Measurements from ENCODE around the gene NHLRC2. TPM values are rescaled to one million over a fixed set of nuclear protein-coding genes. Genes with fewer than 3 reads are reported as not detected.
A peak's percentile ranks its signal among the peaks of the same experiment; 100 is the strongest.

Gene NHLRC2
- total RNA-seq, 1 donor from 2014 or later, result 39.9 TPM

DNA sequence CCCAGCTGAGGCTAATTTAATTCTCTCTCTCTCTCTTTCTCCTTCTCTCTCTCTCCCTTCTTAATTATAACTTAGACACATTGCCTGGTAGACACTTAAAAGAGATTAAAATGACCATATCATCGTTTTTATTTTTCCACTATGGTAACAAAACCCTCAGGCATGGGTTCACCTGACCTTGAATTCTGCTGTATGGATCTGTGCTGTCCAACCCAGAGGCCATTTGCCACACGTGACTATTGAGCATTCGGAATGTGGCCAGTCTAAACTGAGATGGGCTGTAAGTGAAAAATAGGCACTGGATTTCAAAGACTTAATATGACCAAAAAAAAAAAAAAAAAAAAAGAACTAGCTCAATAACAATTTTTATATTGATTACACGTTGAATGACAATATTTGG lies 93.6 kb downstream of the NHLRC2 start:
- no peak overlapping the region for H3K4me3 Mint-ChIP-seq
- no peaks in the 10 kb centered on the region for H3K36me3 Mint-ChIP-seq
- H3K27me3 Mint-ChIP-seq (ENCODE audit: low read depth), result no peaks in the 10 kb centered on the region
- peaks cover 22% of the 10 kb centered on the region for H3K4me1 Mint-ChIP-seq
- DNase-seq (ENCODE audit: low spot score in 2 of 2, unreplicated experiment in 2 of 2), result no peak
- TF ChIP-seq, protein P1, sequence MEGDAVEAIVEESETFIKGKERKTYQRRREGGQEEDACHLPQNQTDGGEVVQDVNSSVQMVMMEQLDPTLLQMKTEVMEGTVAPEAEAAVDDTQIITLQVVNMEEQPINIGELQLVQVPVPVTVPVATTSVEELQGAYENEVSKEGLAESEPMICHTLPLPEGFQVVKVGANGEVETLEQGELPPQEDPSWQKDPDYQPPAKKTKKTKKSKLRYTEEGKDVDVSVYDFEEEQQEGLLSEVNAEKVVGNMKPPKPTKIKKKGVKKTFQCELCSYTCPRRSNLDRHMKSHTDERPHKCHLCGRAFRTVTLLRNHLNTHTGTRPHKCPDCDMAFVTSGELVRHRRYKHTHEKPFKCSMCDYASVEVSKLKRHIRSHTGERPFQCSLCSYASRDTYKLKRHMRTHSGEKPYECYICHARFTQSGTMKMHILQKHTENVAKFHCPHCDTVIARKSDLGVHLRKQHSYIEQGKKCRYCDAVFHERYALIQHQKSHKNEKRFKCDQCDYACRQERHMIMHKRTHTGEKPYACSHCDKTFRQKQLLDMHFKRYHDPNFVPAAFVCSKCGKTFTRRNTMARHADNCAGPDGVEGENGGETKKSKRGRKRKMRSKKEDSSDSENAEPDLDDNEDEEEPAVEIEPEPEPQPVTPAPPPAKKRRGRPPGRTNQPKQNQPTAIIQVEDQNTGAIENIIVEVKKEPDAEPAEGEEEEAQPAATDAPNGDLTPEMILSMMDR (IDR thresholded peaks at IDR 0.05; ENCODE audit: unreplicated experiment), result no peak
- no peaks in the 10 kb centered on the region for H3K9me3 Mint-ChIP-seq
- H3K27ac Mint-ChIP-seq, result peak overlapping the region; percentile 55

DNA sequence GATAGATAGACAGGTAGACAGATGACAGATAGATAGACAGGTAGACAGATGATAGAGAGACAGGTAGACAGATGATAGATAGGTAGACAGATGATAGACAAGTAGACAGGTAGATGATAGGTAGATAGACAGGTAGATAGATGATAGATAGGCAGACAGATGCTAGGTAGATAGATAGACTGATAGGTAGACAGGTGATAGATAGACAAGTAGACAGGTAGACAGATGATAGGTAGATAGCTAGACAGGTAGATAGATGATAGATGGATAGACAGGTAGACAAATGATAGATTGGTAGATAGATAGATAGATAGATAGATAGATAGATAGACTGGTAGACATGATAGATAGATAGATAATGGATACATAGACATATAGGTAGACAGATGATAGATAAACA lies 95.8 kb downstream of the NHLRC2 start:
- H3K9me3 Mint-ChIP-seq, result peaks cover 4% of the 10 kb centered on the region
- no peaks in the 10 kb centered on the region for H3K27me3 Mint-ChIP-seq (ENCODE audit: low read depth)
- no peak for DNase-seq (ENCODE audit: low spot score in 2 of 2, unreplicated experiment in 2 of 2)

DNA sequence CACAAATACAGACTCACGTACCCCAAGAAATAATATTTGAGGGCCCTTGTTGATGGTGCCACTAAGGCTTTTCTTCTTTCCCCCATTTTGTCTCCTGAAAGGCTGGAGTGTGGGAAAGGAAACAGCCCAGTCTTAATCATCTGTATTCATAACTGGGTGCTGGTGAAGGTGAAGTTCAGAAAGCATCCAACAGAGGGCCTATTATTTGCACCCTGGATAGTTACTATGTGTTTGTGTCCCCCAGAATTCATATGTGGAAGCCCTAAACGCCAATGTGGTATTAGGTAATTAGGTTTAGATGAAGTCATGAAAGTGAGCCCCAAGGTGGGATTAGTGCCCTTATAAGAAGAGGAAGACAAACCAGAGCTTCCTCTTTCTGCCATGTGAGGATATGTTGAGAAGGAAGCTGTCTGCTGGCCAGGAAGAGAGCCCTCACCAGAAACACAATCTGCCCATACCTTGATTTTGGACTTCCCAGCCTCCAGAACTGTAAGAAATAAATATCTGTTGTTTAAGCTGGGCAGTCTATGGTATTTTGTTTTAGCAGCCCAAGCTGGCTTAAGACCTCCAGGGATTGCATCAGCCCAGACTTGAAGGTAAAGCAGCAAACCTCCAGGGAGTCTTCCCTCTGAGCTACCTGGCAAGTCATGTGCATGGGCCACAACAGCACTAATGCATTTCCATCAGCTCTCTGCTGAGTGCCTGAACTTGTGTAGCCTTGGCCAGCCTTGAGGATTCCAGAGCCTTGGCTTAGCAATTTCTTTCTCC lies 99.2 kb downstream of the NHLRC2 start:
- no peak for DNase-seq (ENCODE audit: low spot score in 2 of 2, unreplicated experiment in 2 of 2)
- peaks cover 4% of the 10 kb centered on the region for H3K9me3 Mint-ChIP-seq
- peak overlapping the region; percentile 45 for H3K27ac Mint-ChIP-seq
- TF ChIP-seq, protein P1 (IDR thresholded peaks at IDR 0.05; ENCODE audit: unreplicated experiment), result peak; percentile 32
- no peaks in the 10 kb centered on the region for H3K36me3 Mint-ChIP-seq
- peaks cover 43% of the 10 kb centered on the region for H3K4me1 Mint-ChIP-seq
- no peaks in the 10 kb centered on the region for H3K27me3 Mint-ChIP-seq (ENCODE audit: low read depth)
- no peak overlapping the region for H3K4me3 Mint-ChIP-seq

More for the DNA sequence above, 95.8 kb downstream of the NHLRC2 start:
- Mint-ChIP-seq H3K4me3 (no peak overlapping the region), H3K36me3 (no peaks in the 10 kb centered on the region), H3K27ac (no peak overlapping the region), H3K4me1 (peaks cover 31% of the 10 kb centered on the region)
- TF ChIP-seq, protein P1 (IDR thresholded peaks at IDR 0.05; ENCODE audit: unreplicated experiment), result no peak

DNA sequence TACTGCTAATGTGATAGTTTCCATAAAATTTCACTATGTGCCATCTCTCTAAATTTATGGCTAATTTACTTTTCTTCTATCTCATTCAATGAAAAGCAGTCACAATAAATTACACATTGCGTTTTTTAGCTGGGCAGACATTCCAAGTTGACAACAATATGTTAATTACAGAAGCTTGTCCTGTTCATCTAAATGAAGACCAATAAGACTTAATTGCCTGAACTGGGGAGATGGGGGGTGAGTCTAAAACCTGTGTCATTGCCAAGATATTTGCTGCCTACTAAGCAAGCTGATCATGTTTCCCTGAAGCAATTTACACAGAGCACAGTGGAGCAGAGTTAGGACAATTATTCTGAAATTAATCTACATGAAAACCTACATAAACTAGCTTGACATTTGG lies 99.9 kb downstream of the NHLRC2 start:
- Mint-ChIP-seq H3K27ac (peak overlapping the region; percentile 45), H3K9me3 (peaks cover 4% of the 10 kb centered on the region), H3K27me3 (ENCODE audit: low read depth) (no peaks in the 10 kb centered on the region), H3K4me3 (no peak overlapping the region), H3K36me3 (no peaks in the 10 kb centered on the region), H3K4me1 (peaks cover 47% of the 10 kb centered on the region)
- TF ChIP-seq, protein P1 (IDR thresholded peaks at IDR 0.05; ENCODE audit: unreplicated experiment), result no peak
- no peak for DNase-seq (ENCODE audit: low spot score in 2 of 2, unreplicated experiment in 2 of 2)

DNA sequence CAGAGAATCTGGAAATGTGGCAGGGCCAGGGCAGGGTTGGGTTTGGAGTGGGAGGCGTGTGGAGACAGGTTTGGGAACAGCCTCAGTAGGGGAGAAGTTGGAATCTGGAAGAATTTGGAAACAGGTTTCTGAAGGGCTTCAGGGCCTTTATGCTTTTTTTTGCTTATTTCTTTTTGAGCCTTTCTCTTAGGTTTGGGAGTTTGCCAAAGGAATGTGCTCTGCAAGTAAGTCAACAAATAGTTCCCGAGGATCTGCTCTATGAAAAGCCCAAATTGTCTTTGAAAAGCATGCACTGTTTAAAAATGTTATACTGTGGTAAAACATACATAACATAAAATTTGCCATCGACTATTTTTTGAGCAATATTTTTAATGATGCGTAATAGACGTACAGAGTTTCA lies 102.6 kb downstream of the NHLRC2 start:
- no peaks in the 10 kb centered on the region for H3K27me3 Mint-ChIP-seq (ENCODE audit: low read depth)
- no peak for DNase-seq (ENCODE audit: low spot score in 2 of 2, unreplicated experiment in 2 of 2)
- H3K9me3 Mint-ChIP-seq, result peaks cover 4% of the 10 kb centered on the region
- no peaks in the 10 kb centered on the region for H3K36me3 Mint-ChIP-seq
- peaks cover 58% of the 10 kb centered on the region for H3K4me1 Mint-ChIP-seq
- H3K4me3 Mint-ChIP-seq, result no peak overlapping the region
- TF ChIP-seq, protein P1 (IDR thresholded peaks at IDR 0.05; ENCODE audit: unreplicated experiment), result no peak
- H3K27ac Mint-ChIP-seq, result peak overlapping the region; percentile 64

Data from mesothelial cell of epicardium (in vitro differentiated cells).